SHP77 treated with DMSO at 0.1 percent for 48 hours (cell line): ENCODE data around the gene MYL11.

Source experiments
- DNase-seq: peaks from one replicate; lab custom pipeline; 2025; lab: John Stamatoyannopoulos, UW

MYL11 gene

GRCh38 chr16:30354423-30355143 lies 20.0 kb upstream of the MYL11 start:
- no peak for DNase-seq

- DNase-seq = peak; percentile 99
Observed at GRCh38 chr16:30355144-30355953, 19.3 kb upstream of the MYL11 start, which contains the start of gene CD2BP2. TSS of gene CD2BP2 (minus strand) at chr16:30355308. CDS start at chr16:30354681, 627 bp downstream.

GRCh38 chr16:30355954-30356308 lies 18.7 kb upstream of the MYL11 start:
- DNase-seq = no peak

- DNase-seq = peak; percentile 32
Observed at GRCh38 chr16:30356401-30357084, 18.1 kb upstream of the MYL11 start.

GRCh38 chr16:30357085-30357714 lies 17.4 kb upstream of the MYL11 start:
- no peak for DNase-seq

- DNase-seq = no peak
Observed at GRCh38 chr16:30357715-30358576, 16.7 kb upstream of the MYL11 start.

GRCh38 chr16:30358577-30358936 lies 16.0 kb upstream of the MYL11 start:
- no peak for DNase-seq

GRCh38 chr16:30358990-30359870 lies 15.4 kb upstream of the MYL11 start:
- DNase-seq = no peak

- no peak for DNase-seq
Observed at GRCh38 chr16:30359871-30360170, 14.8 kb upstream of the MYL11 start.

- DNase-seq = no peak
Observed at GRCh38 chr16:30361180-30361579, 13.4 kb upstream of the MYL11 start.

- no peak for DNase-seq
Observed at GRCh38 chr16:30365200-30365599, 9.4 kb upstream of the MYL11 start.

GRCh38 chr16:30366511-30366910 lies 8.1 kb upstream of the MYL11 start:
- no peak for DNase-seq

GRCh38 chr16:30367349-30368009 lies 7.1 kb upstream of the MYL11 start:
- DNase-seq = no peak

GRCh38 chr16:30368122-30368791 lies 6.3 kb upstream of the MYL11 start:
- no peak for DNase-seq

- DNase-seq = no peak
Observed at GRCh38 chr16:30368792-30369090, 5.9 kb upstream of the MYL11 start.

GRCh38 chr16:30369091-30369937 lies 5.3 kb upstream of the MYL11 start:
- DNase-seq = no peak

- DNase-seq = no peak
Observed at GRCh38 chr16:30369938-30370455, 4.6 kb upstream of the MYL11 start.

GRCh38 chr16:30370456-30371247 lies 4.0 kb upstream of the MYL11 start, which contains the start of gene TBC1D10B:
TSS of gene TBC1D10B (minus strand) at chr16:30370494. CDS start at chr16:30370183, 311 bp downstream.
- DNase-seq = peak; percentile 100
